Measurements from ENCODE around the gene PRSS2. TPM values are rescaled to one million over a fixed set of nuclear protein-coding genes. Genes with fewer than 3 reads are reported as not detected.
"Not testable (repeated sequence)": the region's sequence is repeated elsewhere in the genome, so short reads cannot be mapped to it uniquely, and the experiment has no call there.

Gene PRSS2
- total and polyA plus RNA-seq, 2 experiments from 2014 or later = 94.7 to 241 TPM

DNA sequence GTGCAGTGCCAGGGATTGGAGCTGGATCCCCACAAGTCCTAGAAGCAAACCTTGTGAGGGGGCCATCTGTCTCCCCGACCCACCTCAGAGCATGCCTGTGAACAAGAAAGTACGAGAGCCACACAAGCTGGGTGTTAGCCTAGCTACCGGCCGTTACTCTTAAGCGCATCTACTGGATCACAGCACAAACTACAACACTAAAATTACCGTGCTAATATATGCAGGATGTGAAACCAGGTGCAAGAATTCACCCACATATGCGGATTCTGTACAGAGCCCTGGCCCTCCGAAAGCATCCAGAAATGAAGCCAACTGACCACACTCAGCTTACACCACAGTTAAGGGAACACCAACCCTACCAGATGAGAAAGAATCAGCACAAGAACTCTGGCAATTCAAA, 37.5 kb upstream of the PRSS2 start:
- Histone ChIP-seq H3K36me3 (replicated peaks; ENCODE audit: insufficient read depth, low read depth) (no peaks in the 10 kb centered on the region), H3K4me2 (no peak overlapping the region), H2AFZ (no peak overlapping the region), H3K4me3 (no peak overlapping the region), H4K20me1 (ENCODE audit: insufficient read depth, poor library complexity, severe bottlenecking) (no peaks in the 10 kb centered on the region), H3K79me2 (no peaks in the 10 kb centered on the region), H3K27me3 (no peaks in the 10 kb centered on the region), H3K9me2 (replicated peaks; ENCODE audit: insufficient read depth) (no peaks in the 10 kb centered on the region), H3K27ac (no peak overlapping the region), H3K9me3 (ENCODE audit: low read depth) (no peaks in the 10 kb centered on the region), H3K4me1 (ENCODE audit: insufficient read depth) (no peaks in the 10 kb centered on the region)
- WGBS (ENCODE audit: low lambda C conversion rate, missing lambda C conversion rate) = 92% methylated on average over 8 of the region's 8 CpGs
- TF ChIP-seq, protein P1, sequence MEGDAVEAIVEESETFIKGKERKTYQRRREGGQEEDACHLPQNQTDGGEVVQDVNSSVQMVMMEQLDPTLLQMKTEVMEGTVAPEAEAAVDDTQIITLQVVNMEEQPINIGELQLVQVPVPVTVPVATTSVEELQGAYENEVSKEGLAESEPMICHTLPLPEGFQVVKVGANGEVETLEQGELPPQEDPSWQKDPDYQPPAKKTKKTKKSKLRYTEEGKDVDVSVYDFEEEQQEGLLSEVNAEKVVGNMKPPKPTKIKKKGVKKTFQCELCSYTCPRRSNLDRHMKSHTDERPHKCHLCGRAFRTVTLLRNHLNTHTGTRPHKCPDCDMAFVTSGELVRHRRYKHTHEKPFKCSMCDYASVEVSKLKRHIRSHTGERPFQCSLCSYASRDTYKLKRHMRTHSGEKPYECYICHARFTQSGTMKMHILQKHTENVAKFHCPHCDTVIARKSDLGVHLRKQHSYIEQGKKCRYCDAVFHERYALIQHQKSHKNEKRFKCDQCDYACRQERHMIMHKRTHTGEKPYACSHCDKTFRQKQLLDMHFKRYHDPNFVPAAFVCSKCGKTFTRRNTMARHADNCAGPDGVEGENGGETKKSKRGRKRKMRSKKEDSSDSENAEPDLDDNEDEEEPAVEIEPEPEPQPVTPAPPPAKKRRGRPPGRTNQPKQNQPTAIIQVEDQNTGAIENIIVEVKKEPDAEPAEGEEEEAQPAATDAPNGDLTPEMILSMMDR (IDR thresholded peaks at IDR 0.05; ENCODE audit: poor library complexity) = no peak
- TF ChIP-seq EZH2phosphoT487 (IDR thresholded peaks at IDR 0.05; ENCODE audit: low read depth, severe bottlenecking, unreplicated experiment) (no peak), EZH2 (IDR thresholded peaks at IDR 0.05; ENCODE audit: borderline replicate concordance) (no peak)
- DNase-seq (ENCODE audit: low spot score) = no peak

DNA sequence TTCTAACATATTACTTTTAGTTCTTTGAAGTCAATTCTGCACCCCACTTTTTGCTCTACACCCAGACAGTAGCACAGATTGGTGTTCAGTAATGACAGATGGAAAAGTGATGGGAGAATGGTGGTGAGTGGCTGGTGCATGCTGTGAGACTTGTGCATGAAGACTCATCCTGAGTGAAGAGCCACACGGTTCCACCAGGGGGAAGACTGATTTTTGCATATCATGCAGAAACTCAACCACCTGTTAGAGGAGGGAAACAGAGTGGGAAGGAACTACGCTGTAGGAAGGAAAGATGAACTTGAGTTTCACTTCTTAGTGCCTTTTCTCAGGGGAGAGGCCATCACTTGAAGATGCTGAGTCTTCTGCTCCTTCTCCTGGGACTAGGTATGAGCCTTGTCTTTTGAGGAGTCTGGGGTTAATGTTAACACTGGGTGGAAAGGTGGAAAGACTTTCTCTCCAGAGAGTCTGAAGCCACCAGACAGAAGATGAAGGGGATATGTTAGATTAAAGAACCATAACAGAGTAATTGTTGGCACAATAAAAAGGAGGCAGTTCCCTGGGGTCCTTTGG, 30.8 kb upstream of the PRSS2 start:
- no peak overlapping the region for H2AFZ ChIP-seq
- WGBS (ENCODE audit: low lambda C conversion rate, missing lambda C conversion rate) = 65% methylated on average over 2 of the region's 2 CpGs
- H3K4me2 ChIP-seq = no peak overlapping the region
- TF ChIP-seq, protein P1 (IDR thresholded peaks at IDR 0.05; ENCODE audit: poor library complexity) = no peak
- TF ChIP-seq EZH2phosphoT487 (IDR thresholded peaks at IDR 0.05; ENCODE audit: low read depth, severe bottlenecking, unreplicated experiment) = no peak
- TF ChIP-seq EZH2 (IDR thresholded peaks at IDR 0.05; ENCODE audit: borderline replicate concordance) = no peak
- no peaks in the 10 kb centered on the region for H3K27me3 ChIP-seq
- H3K27ac ChIP-seq = no peak overlapping the region
- H3K9me2 ChIP-seq (replicated peaks; ENCODE audit: insufficient read depth) = no peaks in the 10 kb centered on the region
- no peaks in the 10 kb centered on the region for H3K9me3 ChIP-seq (ENCODE audit: low read depth)
- no peaks in the 10 kb centered on the region for H4K20me1 ChIP-seq (ENCODE audit: insufficient read depth, poor library complexity, severe bottlenecking)
- H3K79me2 ChIP-seq = no peaks in the 10 kb centered on the region
- H3K4me1 ChIP-seq (ENCODE audit: insufficient read depth) = no peaks in the 10 kb centered on the region
- no peak for DNase-seq (ENCODE audit: low spot score)
- H3K4me3 ChIP-seq = no peak overlapping the region
- no peaks in the 10 kb centered on the region for H3K36me3 ChIP-seq (replicated peaks; ENCODE audit: insufficient read depth, low read depth)

DNA sequence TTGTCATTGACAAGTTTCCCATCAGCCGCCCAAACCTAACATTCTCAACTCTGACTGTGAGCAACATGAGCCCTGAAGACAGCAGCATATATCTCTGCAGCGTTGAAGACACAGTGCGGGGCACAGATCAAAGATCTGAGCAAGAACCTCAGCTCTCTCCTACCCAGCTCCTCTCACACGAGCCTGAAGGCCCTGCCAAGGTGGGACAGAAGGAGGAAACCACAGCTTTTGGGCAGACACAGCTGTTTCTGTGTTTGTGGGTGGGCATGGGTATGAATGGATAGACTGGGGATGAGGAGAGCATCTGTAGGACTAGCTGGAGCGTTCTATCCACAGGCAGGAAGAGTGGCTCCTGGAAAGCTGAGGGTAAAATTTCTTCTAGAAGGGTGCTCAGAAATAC, 30.0 kb upstream of the PRSS2 start:
- TF ChIP-seq EZH2 (IDR thresholded peaks at IDR 0.05; ENCODE audit: borderline replicate concordance) = no peak
- TF ChIP-seq, protein P1 (IDR thresholded peaks at IDR 0.05; ENCODE audit: poor library complexity) = no peak
- TF ChIP-seq EZH2phosphoT487 (IDR thresholded peaks at IDR 0.05; ENCODE audit: low read depth, severe bottlenecking, unreplicated experiment) = no peak
- Histone ChIP-seq H3K4me3 (no peak overlapping the region), H3K27me3 (no peaks in the 10 kb centered on the region), H3K9me3 (ENCODE audit: low read depth) (no peaks in the 10 kb centered on the region), H3K27ac (no peak overlapping the region), H3K4me2 (no peak overlapping the region), H2AFZ (no peak overlapping the region), H3K4me1 (ENCODE audit: insufficient read depth) (no peaks in the 10 kb centered on the region), H4K20me1 (ENCODE audit: insufficient read depth, poor library complexity, severe bottlenecking) (no peaks in the 10 kb centered on the region), H3K79me2 (no peaks in the 10 kb centered on the region), H3K36me3 (replicated peaks; ENCODE audit: insufficient read depth, low read depth) (no peaks in the 10 kb centered on the region), H3K9me2 (replicated peaks; ENCODE audit: insufficient read depth) (no peaks in the 10 kb centered on the region)
- 85% methylated on average over 5 of the region's 5 CpGs for WGBS (ENCODE audit: low lambda C conversion rate, missing lambda C conversion rate)
- no peak for DNase-seq (ENCODE audit: low spot score)

DNA sequence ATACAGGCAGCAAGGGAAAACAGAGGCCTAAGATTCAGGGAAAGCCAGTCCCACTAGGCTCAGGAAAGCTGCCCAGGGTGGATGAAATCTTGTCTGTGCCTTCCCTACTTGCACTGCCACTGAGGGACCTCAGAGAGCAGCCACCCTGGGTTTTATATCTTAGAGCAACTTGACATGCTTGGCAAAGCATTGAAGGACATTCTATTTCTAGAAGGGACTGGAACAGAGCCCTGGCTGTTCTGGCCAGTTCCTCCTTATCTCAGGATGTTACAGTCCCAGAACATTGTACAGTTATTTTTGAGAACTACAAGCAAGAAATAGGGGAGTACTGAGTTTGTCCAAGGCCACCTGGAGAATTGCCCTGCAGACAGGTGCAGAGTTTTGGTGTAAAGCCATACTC, 28.8 kb upstream of the PRSS2 start:
- H3K27ac ChIP-seq, H3K4me3 ChIP-seq: not testable (repeated sequence)

More for the DNA sequence above, 28.8 kb upstream of the PRSS2 start:
- not testable (repeated sequence) for H3K36me3 ChIP-seq (replicated peaks; ENCODE audit: insufficient read depth, low read depth); H3K79me2 ChIP-seq; H3K4me2 ChIP-seq; H4K20me1 ChIP-seq (ENCODE audit: insufficient read depth, poor library complexity, severe bottlenecking); H3K9me2 ChIP-seq (replicated peaks; ENCODE audit: insufficient read depth); H2AFZ ChIP-seq; H3K9me3 ChIP-seq (ENCODE audit: low read depth); DNase-seq (ENCODE audit: low spot score); H3K27me3 ChIP-seq; H3K4me1 ChIP-seq (ENCODE audit: insufficient read depth)

Measured in hepatocyte (in vitro differentiated cells).